ENCODE measurements around the gene UCP2. TPM values are rescaled to one million over a fixed set of nuclear protein-coding genes. Genes with fewer than 3 reads are reported as not detected.

The UCP2 gene
- total and polyA plus RNA-seq, 2 donors (not counting 3 experiments of a cell fraction or from before 2014, with no cell fraction given) = 16.5 to 24.0 TPM

DNA sequence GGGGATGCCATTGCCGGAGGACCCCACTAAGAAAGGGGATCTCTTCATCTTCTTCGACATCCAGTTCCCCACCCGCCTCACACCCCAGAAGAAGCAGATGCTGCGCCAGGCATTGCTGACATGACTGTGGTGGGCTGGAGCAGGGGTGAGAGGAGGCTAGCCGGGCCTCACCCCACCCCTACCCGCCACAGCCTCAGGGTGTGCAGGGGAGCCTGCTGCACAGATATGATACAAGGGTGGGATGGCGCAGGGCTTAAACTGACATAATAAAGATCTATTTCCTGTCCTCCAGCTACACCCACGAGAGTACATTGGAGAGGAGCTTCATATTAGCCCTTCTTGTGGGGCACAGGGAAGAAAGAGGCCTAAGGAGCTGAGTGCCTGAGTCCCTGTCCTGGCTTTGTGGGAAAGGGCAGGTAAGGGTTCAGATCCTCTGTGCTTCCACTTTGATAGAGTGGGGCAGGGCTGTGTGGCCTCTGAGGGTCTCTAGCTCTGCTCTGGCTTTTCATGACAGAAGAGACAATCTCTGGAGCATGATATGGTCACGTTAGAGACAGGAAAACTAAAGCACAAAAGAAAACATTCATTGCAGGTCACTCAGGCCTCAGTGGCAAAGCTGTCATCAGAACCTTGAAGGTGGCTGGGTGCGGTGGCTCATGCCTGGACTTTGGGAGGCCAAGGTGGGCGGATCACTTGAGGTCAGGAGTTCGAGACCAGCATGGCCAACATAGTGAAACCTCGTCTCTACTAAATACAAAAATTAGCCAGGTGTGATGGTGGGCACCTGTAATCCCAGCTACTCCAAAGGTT lies 12.4 kb downstream of the UCP2 start:
- Histone ChIP-seq H3K4me1 (ENCODE audit: control insufficient read depth, extremely low read depth, insufficient read depth, low read length) (no peaks in the 10 kb centered on the region), H3K9ac (replicated peaks; ENCODE audit: extremely low read depth, insufficient read depth, low read length) (no peak overlapping the region), H3K4me2 (ENCODE audit: insufficient read depth, low read length) (no peak overlapping the region), H3K27me3 (ENCODE audit: control insufficient read depth in 2 of 2, insufficient read depth in 2 of 2, low read length in 2 of 2) (no peaks in the 10 kb centered on the region), H3K79me2 (ENCODE audit: control insufficient read depth, insufficient read depth, low read length) (no peaks in the 10 kb centered on the region), H3K36me3 (ENCODE audit: control insufficient read depth in 2 of 2, extremely low read depth in 1 of 2, insufficient read depth in 2 of 2, low read length in 2 of 2) (no peaks in the 10 kb centered on the region), H4K20me1 (replicated peaks; ENCODE audit: control insufficient read depth, extremely low read depth, insufficient read depth, low read length) (no peaks in the 10 kb centered on the region), H3K9me3 (replicated peaks; ENCODE audit: control insufficient read depth, insufficient read depth, low read length) (no peaks in the 10 kb centered on the region), H2AFZ (ENCODE audit: low read depth, low read length) (no peak overlapping the region), H3K27ac (ENCODE audit: insufficient read depth, low read depth, low read length) (no peak overlapping the region), H3K4me3 (replicated peaks in 1 of 3; ENCODE audit: insufficient read depth in 1 of 3, low read depth in 1 of 3, low read length in 3 of 3) (no peak overlapping the region), H3K9me1 (replicated peaks; ENCODE audit: control insufficient read depth, extremely low read depth, insufficient read depth, low read length) (no peaks in the 10 kb centered on the region)
- ChIA-PET CTCF (no interaction called here), POLR2A (no interaction called here)
- dilution Hi-C loops (cut with MboI; ENCODE audit: extremely low pct_ligation_motif_present, low sequenced_read_pairs) = no loop called here
- intact Hi-C loops (cut with micrococcal nuclease) = loop anchor here (10.0 kb wide), 1 partner anchor 125 kb away; no protein-coding TSS in a partner anchor
- no TSS peak for BruUV-seq (replicated peaks)
- FAIRE-seq (no peak), DNase-seq (ENCODE audit: low read depth, low spot score) (no peak)
- TF ChIP-seq GATA2 (IDR thresholded peaks at IDR 0.05; ENCODE audit: insufficient read depth, insufficient read length, low read depth, low read length) = no peak
- TF ChIP-seq POLR2A (IDR thresholded peaks at IDR 0.05; ENCODE audit: low read depth, low read length) = no peak
- TF ChIP-seq, protein P1, sequence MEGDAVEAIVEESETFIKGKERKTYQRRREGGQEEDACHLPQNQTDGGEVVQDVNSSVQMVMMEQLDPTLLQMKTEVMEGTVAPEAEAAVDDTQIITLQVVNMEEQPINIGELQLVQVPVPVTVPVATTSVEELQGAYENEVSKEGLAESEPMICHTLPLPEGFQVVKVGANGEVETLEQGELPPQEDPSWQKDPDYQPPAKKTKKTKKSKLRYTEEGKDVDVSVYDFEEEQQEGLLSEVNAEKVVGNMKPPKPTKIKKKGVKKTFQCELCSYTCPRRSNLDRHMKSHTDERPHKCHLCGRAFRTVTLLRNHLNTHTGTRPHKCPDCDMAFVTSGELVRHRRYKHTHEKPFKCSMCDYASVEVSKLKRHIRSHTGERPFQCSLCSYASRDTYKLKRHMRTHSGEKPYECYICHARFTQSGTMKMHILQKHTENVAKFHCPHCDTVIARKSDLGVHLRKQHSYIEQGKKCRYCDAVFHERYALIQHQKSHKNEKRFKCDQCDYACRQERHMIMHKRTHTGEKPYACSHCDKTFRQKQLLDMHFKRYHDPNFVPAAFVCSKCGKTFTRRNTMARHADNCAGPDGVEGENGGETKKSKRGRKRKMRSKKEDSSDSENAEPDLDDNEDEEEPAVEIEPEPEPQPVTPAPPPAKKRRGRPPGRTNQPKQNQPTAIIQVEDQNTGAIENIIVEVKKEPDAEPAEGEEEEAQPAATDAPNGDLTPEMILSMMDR (IDR thresholded peaks at IDR 0.05; ENCODE audit: extremely low read depth in 1 of 2, insufficient read depth in 1 of 2, low read depth in 1 of 2, low read length in 2 of 2) = no peak
- no peak for TF ChIP-seq MYC (IDR thresholded peaks at IDR 0.05; ENCODE audit: low read depth, low read length)
- TF ChIP-seq FOS (IDR thresholded peaks at IDR 0.05; ENCODE audit: borderline replicate concordance, insufficient read depth, low read length) = no peak
- no peak for TF ChIP-seq JUN (IDR thresholded peaks at IDR 0.05; ENCODE audit: borderline replicate concordance, insufficient read depth, insufficient read length, low read depth)
- TF ChIP-seq EZH2 (IDR thresholded peaks at IDR 0.05; ENCODE audit: borderline replicate concordance, low read depth, low read length, severe bottlenecking) = no peak
- no peak for TF ChIP-seq POLR2AphosphoS5 (IDR thresholded peaks at IDR 0.05; ENCODE audit: insufficient read depth, low read depth, low read length)
- TF ChIP-seq, protein P2, sequence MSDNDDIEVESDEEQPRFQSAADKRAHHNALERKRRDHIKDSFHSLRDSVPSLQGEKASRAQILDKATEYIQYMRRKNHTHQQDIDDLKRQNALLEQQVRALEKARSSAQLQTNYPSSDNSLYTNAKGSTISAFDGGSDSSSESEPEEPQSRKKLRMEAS (IDR thresholded peaks at IDR 0.05; ENCODE audit: insufficient read depth, insufficient read length) = no peak
